HCT116 (cell line): ENCODE results near the gene OR4S1. TPM values are rescaled to one million over a fixed set of nuclear protein-coding genes. Genes with fewer than 3 reads are reported as not detected.

Source experiments
- total RNA-seq: library from RNA; stranded (reverse); gene quantifications from one replicate; pipeline ENCODE4 v1.2.1, GENCODE V29; 2021; ENCODE audit not compliant: unreplicated experiment

Gene OR4S1
- total RNA-seq, 1 experiment from 2014 or later, result not detected

Other genes with a start within 250 kb of the OR4S1 start
- gene OR4B1, start 89.4 kb upstream of the OR4S1 start, total RNA-seq, result not detected
- gene OR4X2, start 61.1 kb upstream of the OR4S1 start, total RNA-seq, result not detected
- gene OR4X1, start 42.4 kb upstream of the OR4S1 start, total RNA-seq, result not detected
- gene OR4C3, start 18.7 kb downstream of the OR4S1 start, total RNA-seq, result not detected
- not detected for gene OR4C5, start 60.2 kb downstream of the OR4S1 start, total RNA-seq
- gene OR4A47, start 182.6 kb downstream of the OR4S1 start, total RNA-seq, result not detected